NCI-H2029 treated with DMSO at 0.1 percent for 48 hours (cell line): ENCODE measurements around the gene KRT17.

Source experiments
- DNase-seq: peaks from one replicate; lab custom pipeline; 2025; lab: John Stamatoyannopoulos, UW

KRT17 gene

GRCh38 chr17:41624208-41625101 lies at the start of gene KRT17:
Gene KRT17, minus strand, starts transcription at chr17:41624575. Its CDS starts 66 bp downstream, at chr17:41624509.
- no peak for DNase-seq

GRCh38 chr17:41672153-41672552 lies 47.8 kb upstream of the KRT17 start:
- no peak for DNase-seq

- no peak for DNase-seq
Measured at GRCh38 chr17:41667280-41668041, 43.1 kb upstream of the KRT17 start.

GRCh38 chr17:41666708-41667279 lies 42.4 kb upstream of the KRT17 start:
- DNase-seq: peak; percentile 69

DNA sequence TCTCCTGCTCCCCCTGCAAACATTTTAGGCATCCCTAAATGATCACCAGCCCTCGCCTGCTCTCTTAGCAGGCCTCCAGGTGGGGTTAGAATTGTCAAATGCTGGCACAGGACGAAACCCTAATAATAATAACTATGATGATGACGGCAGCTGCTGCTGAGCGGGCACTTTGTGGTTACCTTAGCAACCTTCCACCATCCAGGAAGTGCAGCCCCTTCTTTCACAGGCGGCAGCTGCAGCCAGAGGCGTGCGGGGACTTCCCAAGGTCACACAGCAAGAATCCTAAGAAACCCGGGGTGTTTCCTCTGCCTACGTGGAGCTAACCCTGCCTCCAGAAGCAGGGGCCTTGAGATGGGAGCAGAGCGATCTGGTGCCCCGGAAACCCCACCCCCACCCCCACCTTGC lies 41.9 kb upstream of the KRT17 start:
- DNase-seq: peak; percentile 42

- peak; percentile 39 for DNase-seq
Measured at GRCh38 chr17:41665566-41666236, 41.3 kb upstream of the KRT17 start.

DNA sequence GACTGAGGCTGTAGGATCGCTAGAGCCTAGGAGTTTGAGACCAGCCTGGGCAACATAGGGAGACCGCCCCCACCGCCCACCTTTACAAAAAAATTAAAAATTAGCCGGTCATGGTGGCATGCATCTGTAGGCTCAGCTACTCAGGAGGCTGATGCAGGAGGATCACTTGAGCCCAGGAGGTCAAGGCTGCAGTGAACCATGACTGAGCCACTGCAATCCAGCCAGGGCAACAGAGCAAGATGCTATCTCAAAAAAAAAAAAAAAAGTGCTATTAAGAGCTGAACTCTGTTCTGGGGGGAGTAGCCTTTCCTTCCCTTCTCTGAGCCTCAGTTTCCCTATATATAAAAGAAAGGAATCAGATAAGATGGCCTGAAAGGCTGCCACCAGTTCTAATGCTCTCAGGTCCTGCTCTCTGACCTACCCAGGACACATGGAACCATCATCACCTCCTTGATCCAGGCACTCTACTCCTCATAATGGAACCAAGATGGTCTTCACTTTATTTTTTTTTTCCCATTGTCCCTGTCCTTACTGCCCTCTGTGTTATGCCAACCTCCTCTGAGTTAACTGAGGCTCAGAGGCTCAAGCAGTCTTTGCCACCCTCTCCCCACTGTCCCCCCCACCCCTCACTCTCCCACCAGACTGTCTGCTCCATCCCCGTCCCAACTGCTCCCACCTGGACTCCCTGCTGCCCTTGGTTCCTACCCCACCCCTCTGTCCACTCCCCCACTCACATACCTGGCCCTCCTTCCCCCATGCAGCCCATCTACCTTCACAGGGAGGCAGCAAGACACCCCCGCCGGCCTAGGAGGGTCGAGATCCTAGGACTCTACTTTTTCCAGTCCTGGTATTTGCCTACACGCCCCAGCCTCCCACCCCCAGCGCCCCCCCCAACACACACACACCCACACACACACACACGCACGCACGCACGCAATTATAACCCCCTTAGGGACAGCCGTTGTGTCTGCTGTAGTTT lies 40.5 kb upstream of the KRT17 start:
- DNase-seq: no peak

DNA sequence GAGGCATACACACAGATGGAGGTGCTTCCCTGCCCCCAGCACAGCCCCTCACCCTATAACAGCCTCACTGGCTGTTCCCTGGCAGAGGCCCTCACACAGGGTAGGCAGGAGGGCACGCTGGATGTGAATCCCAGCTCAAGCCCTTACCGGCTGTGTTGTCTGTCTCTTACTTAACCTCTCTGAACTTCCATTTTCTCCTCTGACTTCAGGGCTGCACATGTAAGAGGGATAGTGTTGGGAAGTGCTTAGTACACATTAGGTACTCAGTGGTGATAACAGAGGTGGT lies 39.7 kb upstream of the KRT17 start:
- DNase-seq: no peak

- DNase-seq: no peak
Measured at GRCh38 chr17:41663451-41664171, 39.2 kb upstream of the KRT17 start.

DNA sequence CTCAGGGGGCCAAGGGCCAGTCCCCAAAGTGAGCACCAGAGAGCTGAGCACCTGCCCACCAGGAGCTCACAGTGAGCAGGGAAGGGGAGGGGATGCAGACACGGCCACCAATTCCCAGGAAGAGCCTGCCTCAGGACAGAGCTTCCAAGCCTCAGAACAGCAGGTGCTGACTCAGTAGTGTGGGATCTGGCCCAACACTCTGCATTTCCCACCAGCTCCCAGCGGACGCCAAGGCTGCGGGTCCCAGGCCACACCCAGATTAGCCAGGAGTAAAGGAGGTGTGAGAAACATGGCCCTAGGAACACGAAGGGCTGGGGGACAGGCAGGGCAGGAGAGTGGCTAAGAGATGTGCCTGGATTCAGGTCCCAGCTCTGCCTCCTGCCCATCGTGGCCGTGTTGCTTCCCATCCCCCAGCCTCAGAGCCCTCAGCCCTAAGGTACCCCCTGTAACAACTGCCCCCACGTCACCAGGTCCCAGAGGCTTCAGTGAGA lies 35.9 kb upstream of the KRT17 start:
- DNase-seq: no peak

- no peak for DNase-seq
Measured at GRCh38 chr17:41659427-41660212, 35.2 kb upstream of the KRT17 start.

- DNase-seq: no peak
Measured at GRCh38 chr17:41658846-41659245, 34.5 kb upstream of the KRT17 start.

DNA sequence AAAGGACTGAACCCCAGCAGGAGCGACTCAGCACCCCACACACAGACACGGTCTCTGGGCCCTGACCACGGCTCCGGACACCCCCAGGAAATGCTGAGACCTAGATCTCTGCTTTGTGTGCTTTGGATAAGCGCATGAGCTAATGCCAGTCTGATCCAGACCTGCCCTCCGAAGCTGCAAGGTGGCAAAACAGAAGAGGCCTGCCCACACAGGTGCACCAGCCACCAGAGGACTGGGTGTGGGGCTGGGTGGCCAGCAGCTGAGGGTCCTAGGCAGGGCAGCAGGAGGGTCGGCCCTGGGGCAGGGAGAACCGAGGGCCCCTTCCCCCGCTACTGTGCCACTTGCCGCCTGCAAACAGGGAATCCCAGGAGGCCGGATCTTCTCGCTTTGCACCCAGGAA lies 33.6 kb upstream of the KRT17 start:
- DNase-seq: no peak

DNA sequence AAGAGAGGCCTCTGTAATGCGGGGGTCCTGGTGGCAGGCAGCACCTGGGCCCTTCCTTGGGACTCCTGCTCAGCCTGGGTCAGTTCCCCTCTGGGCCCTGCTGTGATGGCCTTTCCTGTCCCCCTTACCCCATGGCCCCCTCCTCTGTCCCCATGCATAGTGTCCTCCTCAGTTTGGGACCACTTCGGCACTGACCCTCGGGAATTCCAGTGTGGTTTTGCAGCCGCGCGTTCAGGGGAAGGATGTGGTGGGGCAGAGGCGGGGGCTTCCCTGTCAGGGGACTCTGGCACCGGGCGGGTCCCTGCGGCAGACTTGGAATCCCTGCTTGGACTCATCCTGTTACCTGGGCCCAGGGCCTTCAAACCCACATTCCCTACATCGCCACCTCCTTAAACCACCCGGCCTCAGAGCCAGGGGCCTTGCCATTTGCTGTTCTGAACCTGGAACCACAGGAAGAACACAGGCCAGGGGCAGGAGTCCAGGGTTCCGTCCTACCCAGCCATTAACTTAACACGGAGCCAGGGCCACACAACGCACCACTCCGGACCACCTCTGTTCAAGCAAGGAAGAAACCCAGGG lies 32.9 kb upstream of the KRT17 start:
- DNase-seq: no peak

- no peak for DNase-seq
Measured at GRCh38 chr17:41656249-41657023, 32.1 kb upstream of the KRT17 start.

DNA sequence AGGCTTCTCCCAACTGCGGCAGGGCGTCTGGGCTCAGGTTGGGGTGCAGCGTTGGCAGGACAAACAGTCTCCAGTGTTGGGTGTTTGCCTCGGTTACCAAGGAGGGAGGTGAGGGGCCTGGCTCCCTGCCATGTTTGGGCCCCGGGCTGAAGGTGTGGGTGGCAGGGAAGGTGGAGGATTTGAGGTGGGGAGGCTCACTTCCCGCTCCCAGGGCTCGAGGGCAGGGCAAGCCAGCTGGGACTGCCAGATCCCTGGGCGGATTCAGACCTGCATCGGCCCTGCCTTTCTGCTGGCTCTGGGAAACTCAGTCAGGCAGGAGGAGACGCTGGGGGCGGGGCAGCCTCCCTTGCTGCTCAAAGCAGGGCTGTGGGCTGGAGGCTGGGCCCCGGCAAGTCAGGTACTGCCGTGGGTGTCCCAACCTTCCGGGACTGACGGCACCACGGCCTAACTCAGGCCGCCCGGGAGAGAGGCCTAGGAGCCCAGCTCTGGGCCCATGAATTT lies 31.3 kb upstream of the KRT17 start:
- no peak for DNase-seq

- DNase-seq: no peak
Measured at GRCh38 chr17:41654678-41655607, 30.6 kb upstream of the KRT17 start.
